Smooth muscle cell (in vitro differentiated cells): ENCODE results near the gene MORC3. TPM values are rescaled to one million over a fixed set of nuclear protein-coding genes. Genes with fewer than 3 reads are reported as not detected.

Experiments
- DNase-seq: peaks from one replicate; lab custom pipeline; 2025; ENCODE audit not compliant: unreplicated experiment; lab: John Stamatoyannopoulos, UW
- H2AFZ ChIP-seq: fragments of 200-600 bp; sonication (generic); 2 replicates; pipeline ENCODE4 v1.6.0; 2016; ENCODE audit warnings: antibody characterized with exemption, low read depth, mild to moderate bottlenecking
- H3F3A ChIP-seq: fragments of 200-600 bp; sonication (generic); 2 replicates; pipeline ENCODE4 v1.6.0; 2017; ENCODE audit warnings: antibody characterized with exemption, low read depth
- H3K27ac ChIP-seq: fragments of 200-600 bp; sonication (generic); 2 replicates; pipeline ENCODE4 v1.5.1; 2016; ENCODE audit warnings: low read depth, mild to moderate bottlenecking
- H3K27me3 ChIP-seq: fragments of 200-600 bp; sonication (generic); 2 replicates; pipeline ENCODE4 v1.6.1; 2016; ENCODE audit warnings: low read depth, mild to moderate bottlenecking
- H3K36me3 ChIP-seq: fragments of 200-600 bp; sonication (generic); 2 replicates; pipeline ENCODE4 v1.5.1; 2016; ENCODE audit warnings: low read depth
- H3K4me1 ChIP-seq: fragments of 200-600 bp; sonication (generic); 2 replicates; pipeline ENCODE4 v1.5.1; 2016; ENCODE audit warnings: low read depth
- H3K4me2 ChIP-seq: fragments of 200-600 bp; sonication (generic); 2 replicates; pipeline ENCODE4 v1.6.0; 2016; ENCODE audit warnings: mild to moderate bottlenecking
- H3K4me3 ChIP-seq: fragments of 200-600 bp; sonication (generic); 2 replicates; pipeline ENCODE4 v1.5.1; 2016; ENCODE audit warnings: mild to moderate bottlenecking
- H3K79me2 ChIP-seq: fragments of 200-600 bp; sonication (generic); 2 replicates; pipeline ENCODE4 v1.6.0; 2016; ENCODE audit warnings: low read depth, mild to moderate bottlenecking
- H3K9ac ChIP-seq: fragments of 200-600 bp; sonication (generic); 2 replicates; pipeline ENCODE4 v1.6.0; 2016; ENCODE audit warnings: low read depth
- H3K9me3 ChIP-seq: fragments of 200-600 bp; sonication (generic); replicated peaks from 2 replicates; pipeline ENCODE4 v1.5.1; 2016; ENCODE audit warnings: low read depth
- H4K20me1 ChIP-seq: fragments of 200-600 bp; sonication (generic); 2 replicates; pipeline ENCODE4 v1.6.0; 2016; ENCODE audit warnings: low read depth
- WGBS: methylation state at CpG from one replicate; pipeline ENCODE4 v1.1.7; 2016; ENCODE audit warnings: low lambda C conversion rate; 5-methylcytosine and 5-hydroxymethylcytosine counted together
- polyA plus RNA-seq: library from polyadenylated mRNA; unstranded; fragments of >200 nt; fragmentation: Nextera tagmentation; extraction: Ambion mirVana; gene quantifications from 2 replicates; pipeline ENCODE4 v1.2.1, GENCODE V29; 2016
- total RNA-seq: library from RNA; depleted of rRNA; stranded (reverse); fragments of >200 nt; gene quantifications from 2 replicates; pipeline ENCODE4 v1.2.3, GENCODE V29; 2014
- TF ChIP-seq, protein P1 (sequence below): fragments of 200-600 bp; sonication (generic); IDR thresholded peaks from 2 replicates; pipeline ENCODE4 v1.5.1; 2017; ENCODE audit warnings: borderline replicate concordance, mild to moderate bottlenecking, antibody characterized with exemption; ENCODE audit not compliant: insufficient read depth, poor library complexity, severe bottlenecking

MORC3 gene
- total and polyA plus RNA-seq, 2 experiments from 2014 or later, result 11.6 to 44.3 TPM

DNA sequence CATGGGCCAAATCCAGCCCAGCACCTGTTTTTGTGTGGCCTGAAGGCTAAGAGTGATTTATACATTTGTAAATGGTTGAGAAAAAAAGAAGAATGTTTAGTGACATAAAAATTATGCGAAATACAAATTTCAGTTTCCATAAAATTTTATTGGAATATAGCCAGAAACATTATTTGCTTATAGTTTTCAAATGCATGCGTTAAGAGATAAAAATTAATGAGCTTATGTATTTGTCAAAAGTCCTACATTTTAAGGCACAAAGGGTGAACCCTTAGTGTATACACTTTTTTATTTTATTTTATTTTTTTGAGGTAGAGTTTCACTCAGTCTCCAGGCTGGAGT lies 2.1 kb downstream of the MORC3 start:
- Histone ChIP-seq H3K9ac (no peak overlapping the region), H3K4me1 (peaks cover 14% of the 10 kb centered on the region), H3K27me3 (no peaks in the 10 kb centered on the region), H3F3A (no peaks in the 10 kb centered on the region), H3K4me2 (peak overlapping the region; percentile 88), H3K9me3 (no peaks in the 10 kb centered on the region), H3K36me3 (no peaks in the 10 kb centered on the region), H4K20me1 (peaks cover 65% of the 10 kb centered on the region), H3K79me2 (peaks cover 67% of the 10 kb centered on the region), H2AFZ (no peak overlapping the region), H3K27ac (peak overlapping the region; percentile 97), H3K4me3 (peak overlapping the region; percentile 98)
- no peak for DNase-seq
- 88% methylated on average over 2 of the region's 2 CpGs for WGBS
- TF ChIP-seq, protein P1, sequence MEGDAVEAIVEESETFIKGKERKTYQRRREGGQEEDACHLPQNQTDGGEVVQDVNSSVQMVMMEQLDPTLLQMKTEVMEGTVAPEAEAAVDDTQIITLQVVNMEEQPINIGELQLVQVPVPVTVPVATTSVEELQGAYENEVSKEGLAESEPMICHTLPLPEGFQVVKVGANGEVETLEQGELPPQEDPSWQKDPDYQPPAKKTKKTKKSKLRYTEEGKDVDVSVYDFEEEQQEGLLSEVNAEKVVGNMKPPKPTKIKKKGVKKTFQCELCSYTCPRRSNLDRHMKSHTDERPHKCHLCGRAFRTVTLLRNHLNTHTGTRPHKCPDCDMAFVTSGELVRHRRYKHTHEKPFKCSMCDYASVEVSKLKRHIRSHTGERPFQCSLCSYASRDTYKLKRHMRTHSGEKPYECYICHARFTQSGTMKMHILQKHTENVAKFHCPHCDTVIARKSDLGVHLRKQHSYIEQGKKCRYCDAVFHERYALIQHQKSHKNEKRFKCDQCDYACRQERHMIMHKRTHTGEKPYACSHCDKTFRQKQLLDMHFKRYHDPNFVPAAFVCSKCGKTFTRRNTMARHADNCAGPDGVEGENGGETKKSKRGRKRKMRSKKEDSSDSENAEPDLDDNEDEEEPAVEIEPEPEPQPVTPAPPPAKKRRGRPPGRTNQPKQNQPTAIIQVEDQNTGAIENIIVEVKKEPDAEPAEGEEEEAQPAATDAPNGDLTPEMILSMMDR, result no peak

DNA sequence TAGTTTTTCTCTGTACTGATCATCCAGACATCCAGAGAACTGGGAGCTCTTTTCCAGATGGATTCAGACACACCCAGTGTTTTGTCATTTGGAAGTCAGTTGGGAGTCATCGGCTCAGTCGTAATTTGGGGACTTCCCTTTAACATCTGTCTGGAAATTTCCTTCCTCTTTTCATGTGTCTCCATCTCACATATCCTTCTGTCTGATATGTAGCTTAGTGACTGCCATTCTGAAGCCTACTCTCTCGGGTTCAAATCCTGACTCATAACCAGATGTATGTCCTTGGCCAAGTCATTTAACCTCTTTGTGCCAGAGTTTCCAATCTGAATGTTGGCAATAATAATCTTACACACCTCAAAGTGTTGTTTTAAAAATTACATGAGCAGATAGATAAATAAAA lies 3.0 kb downstream of the MORC3 start:
- TF ChIP-seq, protein P1, result no peak
- Histone ChIP-seq H4K20me1 (peaks cover 75% of the 10 kb centered on the region), H3K4me3 (no peak overlapping the region), H3K4me2 (no peak overlapping the region), H3F3A (no peaks in the 10 kb centered on the region), H2AFZ (no peak overlapping the region), H3K79me2 (peaks cover 77% of the 10 kb centered on the region), H3K9ac (no peak overlapping the region), H3K9me3 (no peaks in the 10 kb centered on the region), H3K4me1 (peaks cover 14% of the 10 kb centered on the region), H3K27me3 (no peaks in the 10 kb centered on the region), H3K36me3 (no peaks in the 10 kb centered on the region), H3K27ac (peak overlapping the region; percentile 97)
- DNase-seq, result no peak
- WGBS, result 49% methylated on average over 3 of the region's 3 CpGs

DNA sequence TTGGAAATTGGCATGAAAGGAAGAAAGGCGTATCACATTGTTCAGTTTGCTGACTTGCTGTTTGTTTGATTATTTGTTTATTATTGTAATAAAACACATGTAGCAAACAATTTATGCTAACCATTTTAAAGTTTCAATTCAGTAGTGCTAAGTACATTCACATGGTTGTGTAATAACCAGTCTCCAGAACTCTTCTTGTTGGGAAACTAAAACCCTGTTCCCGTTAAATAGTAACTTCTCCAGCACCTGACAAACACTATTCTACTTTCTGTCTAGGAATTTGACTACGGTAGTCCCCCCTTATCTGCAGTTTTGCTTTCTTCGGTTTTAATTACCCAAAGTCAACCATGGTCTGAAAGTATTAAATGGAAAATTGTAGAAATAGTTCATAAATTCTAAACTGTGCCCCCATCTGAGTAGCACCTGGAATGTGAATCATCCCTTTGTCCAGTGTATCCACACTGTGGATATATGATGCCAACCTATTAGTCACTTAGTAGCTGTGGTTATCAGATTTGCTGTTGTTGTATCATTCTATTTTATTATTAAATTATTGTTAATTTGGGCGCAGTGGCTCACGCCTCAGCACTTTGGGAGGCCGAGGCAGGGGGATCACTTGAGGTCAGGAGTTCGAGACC lies 5.5 kb downstream of the MORC3 start:
- Histone ChIP-seq H2AFZ (no peak overlapping the region), H3K9ac (no peak overlapping the region), H3K4me2 (no peak overlapping the region), H3K36me3 (no peaks in the 10 kb centered on the region), H3K27me3 (no peaks in the 10 kb centered on the region), H3K4me3 (no peak overlapping the region), H3F3A (no peaks in the 10 kb centered on the region), H4K20me1 (peaks cover 100% of the 10 kb centered on the region), H3K4me1 (peaks cover 14% of the 10 kb centered on the region), H3K27ac (peak overlapping the region; percentile 25), H3K9me3 (no peaks in the 10 kb centered on the region), H3K79me2 (peaks cover 100% of the 10 kb centered on the region)
- 97% methylated on average over 8 of the region's 8 CpGs for WGBS
- DNase-seq, result no peak
- TF ChIP-seq, protein P1, result no peak

DNA sequence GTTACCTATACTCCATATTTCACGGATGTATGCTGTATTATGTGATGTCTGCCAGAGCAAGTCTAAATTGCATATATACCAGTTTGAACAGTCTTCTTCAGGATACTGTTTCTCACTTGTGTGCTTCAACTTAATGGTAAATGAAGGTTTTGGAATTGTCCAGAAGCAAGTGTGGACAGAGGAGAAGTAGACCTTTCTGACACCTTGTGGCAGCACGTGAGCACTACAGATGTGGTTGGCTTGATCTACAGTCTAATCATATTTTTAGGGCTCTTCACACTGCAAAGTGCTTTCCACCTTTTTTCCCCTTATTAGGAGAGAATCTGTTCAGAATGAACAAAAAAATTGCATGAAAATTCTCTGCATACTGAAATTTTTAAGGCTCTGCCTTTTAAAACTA lies 10.9 kb downstream of the MORC3 start:
- H3K27me3 ChIP-seq, result no peaks in the 10 kb centered on the region
- no peak for DNase-seq
- H3K4me2 ChIP-seq, result no peak overlapping the region
- no peak overlapping the region for H2AFZ ChIP-seq
- H3K36me3 ChIP-seq, result peaks cover 2% of the 10 kb centered on the region
- no peaks in the 10 kb centered on the region for H3K9me3 ChIP-seq
- H3F3A ChIP-seq, result no peaks in the 10 kb centered on the region
- 79% methylated on average over 2 of the region's 2 CpGs for WGBS
- no peaks in the 10 kb centered on the region for H3K4me1 ChIP-seq
- H3K9ac ChIP-seq, result no peak overlapping the region
- H4K20me1 ChIP-seq, result peaks cover 99% of the 10 kb centered on the region
- H3K79me2 ChIP-seq, result peaks cover 99% of the 10 kb centered on the region
- H3K4me3 ChIP-seq, result no peak overlapping the region
- TF ChIP-seq, protein P1, result peak; percentile 57
- H3K27ac ChIP-seq, result no peak overlapping the region
